ENCODE results near the gene GCK. TPM values are rescaled to one million over a fixed set of nuclear protein-coding genes. Genes with fewer than 3 reads are reported as not detected.

The GCK gene
- total and polyA plus RNA-seq, 4 donors: 0.09 to 12.7 (median 0.44) TPM

GRCh38 chr7:44107116-44107960 lies 81.9 kb downstream of the GCK start:
- no peak overlapping the region for H3K4me3 ChIP-seq (ENCODE audit: low read depth in 1 of 3, low read length in 3 of 3)
- 95% methylated on average over 18 of the region's 18 CpGs for WGBS
- H3K27me3 ChIP-seq (ENCODE audit: control insufficient read depth in 4 of 4, insufficient read depth in 4 of 4, low read length in 3 of 4): no peaks in the 10 kb centered on the region
- no peaks in the 10 kb centered on the region for H3K36me3 ChIP-seq (ENCODE audit: control insufficient read depth in 4 of 4, insufficient read depth in 3 of 4, low read depth in 1 of 4, low read length in 3 of 4)
- H3K27ac ChIP-seq (ENCODE audit: low read depth in 1 of 2, low read length in 2 of 2): no peak overlapping the region
- H3K9me3 ChIP-seq (ENCODE audit: control insufficient read depth in 4 of 4, low read length in 3 of 4): no peaks in the 10 kb centered on the region
- TF ChIP-seq REST (IDR thresholded peaks at IDR 0.05): no peak
- no peak for TF ChIP-seq NR2F2 (IDR thresholded peaks at IDR 0.05)
- no peak for TF ChIP-seq CTCF (IDR thresholded peaks at IDR 0.05; ENCODE audit: low read depth, low read length, missing input control)
- no peak for TF ChIP-seq ZBTB33 (IDR thresholded peaks at IDR 0.05)
- no peak for TF ChIP-seq SP1 (IDR thresholded peaks at IDR 0.05)
- TF ChIP-seq TAF1 (conservative IDR thresholded peaks at IDR 0.05): no peak
- TF ChIP-seq FOXA1 (IDR thresholded peaks at IDR 0.05): no peak
- TF ChIP-seq GABPA (IDR thresholded peaks at IDR 0.05 in 1 of 2, conservative IDR thresholded peaks at IDR 0.05 in 1 of 2): no peak
- peaks cover 0 to 7% (median 0%) of the 10 kb centered on the region in 4 donors for H3K4me1 ChIP-seq (ENCODE audit: control insufficient read depth in 4 of 4, insufficient read depth in 4 of 4, low read length in 3 of 4)
- DNase-seq (ENCODE audit: low spot score): no peak
- no peak overlapping the region for H3K9ac ChIP-seq (ENCODE audit: low read depth in 1 of 2, low read length in 2 of 2)

- H3K4me1 ChIP-seq (ENCODE audit: control insufficient read depth in 4 of 4, insufficient read depth in 4 of 4, low read length in 3 of 4): peaks cover 0 to 7% (median 0%) of the 10 kb centered on the region in 4 donors
- H3K27me3 ChIP-seq (ENCODE audit: control insufficient read depth in 4 of 4, insufficient read depth in 4 of 4, low read length in 3 of 4): no peaks in the 10 kb centered on the region
- H3K9ac ChIP-seq (ENCODE audit: low read depth in 1 of 2, low read length in 2 of 2): no peak overlapping the region
- TF ChIP-seq HNF4A (conservative IDR thresholded peaks at IDR 0.05) (no peak), CTCF (IDR thresholded peaks at IDR 0.05; ENCODE audit: low read depth, low read length, missing input control) (no peak), SP1 (IDR thresholded peaks at IDR 0.05) (no peak), ATF3 (IDR thresholded peaks at IDR 0.05) (no peak), EGR1 (IDR thresholded peaks at IDR 0.05; ENCODE audit: low read depth in 2 of 2) (no peak)
- no peak for DNase-seq (ENCODE audit: low spot score)
- no peak overlapping the region for H3K4me3 ChIP-seq (ENCODE audit: low read depth in 1 of 3, low read length in 3 of 3)
- H3K36me3 ChIP-seq (ENCODE audit: control insufficient read depth in 4 of 4, insufficient read depth in 3 of 4, low read depth in 1 of 4, low read length in 3 of 4): no peaks in the 10 kb centered on the region
- no peak overlapping the region for H3K27ac ChIP-seq (ENCODE audit: low read depth in 1 of 2, low read length in 2 of 2)
- no peaks in the 10 kb centered on the region for H3K9me3 ChIP-seq (ENCODE audit: control insufficient read depth in 4 of 4, low read length in 3 of 4)
- WGBS: 89% methylated on average over 10 of the region's 10 CpGs
Observed at GRCh38 chr7:44106311-44107065, 82.8 kb downstream of the GCK start.
